Peyer's patch (tissue), 4 donors: Measurements from ENCODE around the gene S100A12.

Experiments used
- CTCF ChIP-seq, 6 experiments: fragments of 450-650 bp in 4 of 6; fragments of 200-600 bp in 2 of 6; sonication (generic) in 1 of 6; IDR thresholded peaks; one replicate each; pipeline ENCODE4 v1.5.1; 2017 to 2019; ENCODE audit warnings: antibody characterized with exemption in 6 of 6, mild to moderate bottlenecking in 3 of 6, moderate library complexity in 1 of 6
- POLR2A ChIP-seq, 2 donors: fragments of 450-650 bp; IDR thresholded peaks; one replicate each; pipeline ENCODE4 v1.5.1; 2017; ENCODE audit warnings: antibody characterized with exemption in 2 of 2, mild to moderate bottlenecking in 2 of 2, moderate library complexity in 2 of 2

- TF ChIP-seq CTCF (IDR thresholded peaks at IDR 0.05), result no peak
- TF ChIP-seq POLR2A (IDR thresholded peaks at IDR 0.05), result no peak
Measured at GRCh38 chr1:153389973-153390879, 14.8 kb upstream of the S100A12 start.
